Measurements from ENCODE around the gene MAP1B. TPM values are rescaled to one million over a fixed set of nuclear protein-coding genes. Genes with fewer than 3 reads are reported as not detected.

Gene MAP1B
- total and polyA plus RNA-seq, 9 of the 15 experiments (the other 6 are each of a cell fraction or from before 2014, with no cell fraction given) = 5.2 to 66.1 (median 17.3) TPM

DNA sequence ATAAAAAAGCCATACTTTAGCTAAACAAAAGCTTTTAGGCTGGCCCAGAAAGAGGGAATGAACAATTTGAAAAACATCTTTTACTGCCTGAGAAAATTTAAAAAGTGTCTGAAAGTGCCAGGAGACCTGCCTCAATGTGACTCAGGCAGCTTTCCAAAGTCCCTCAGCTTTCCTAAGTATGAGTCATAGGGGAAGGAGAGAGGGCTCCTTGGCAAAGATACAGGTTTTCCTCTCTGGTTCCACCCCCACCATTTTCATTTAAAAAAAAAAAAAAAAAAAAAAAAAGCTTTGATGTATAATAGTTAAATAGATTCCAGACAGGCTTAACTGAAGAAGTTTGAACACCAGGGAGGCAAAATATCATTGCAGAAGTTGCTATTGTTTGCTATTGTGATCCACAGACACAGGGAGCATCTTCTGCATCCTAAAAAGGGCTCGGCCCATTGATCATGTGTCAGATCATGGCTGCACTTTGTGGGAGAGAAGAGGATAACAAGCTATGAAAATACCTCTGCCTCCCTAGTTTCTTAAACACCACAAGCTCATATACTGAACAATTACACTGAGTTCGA lies 141.2 kb downstream of the MAP1B start (continued):
- TF ChIP-seq, protein P1, sequence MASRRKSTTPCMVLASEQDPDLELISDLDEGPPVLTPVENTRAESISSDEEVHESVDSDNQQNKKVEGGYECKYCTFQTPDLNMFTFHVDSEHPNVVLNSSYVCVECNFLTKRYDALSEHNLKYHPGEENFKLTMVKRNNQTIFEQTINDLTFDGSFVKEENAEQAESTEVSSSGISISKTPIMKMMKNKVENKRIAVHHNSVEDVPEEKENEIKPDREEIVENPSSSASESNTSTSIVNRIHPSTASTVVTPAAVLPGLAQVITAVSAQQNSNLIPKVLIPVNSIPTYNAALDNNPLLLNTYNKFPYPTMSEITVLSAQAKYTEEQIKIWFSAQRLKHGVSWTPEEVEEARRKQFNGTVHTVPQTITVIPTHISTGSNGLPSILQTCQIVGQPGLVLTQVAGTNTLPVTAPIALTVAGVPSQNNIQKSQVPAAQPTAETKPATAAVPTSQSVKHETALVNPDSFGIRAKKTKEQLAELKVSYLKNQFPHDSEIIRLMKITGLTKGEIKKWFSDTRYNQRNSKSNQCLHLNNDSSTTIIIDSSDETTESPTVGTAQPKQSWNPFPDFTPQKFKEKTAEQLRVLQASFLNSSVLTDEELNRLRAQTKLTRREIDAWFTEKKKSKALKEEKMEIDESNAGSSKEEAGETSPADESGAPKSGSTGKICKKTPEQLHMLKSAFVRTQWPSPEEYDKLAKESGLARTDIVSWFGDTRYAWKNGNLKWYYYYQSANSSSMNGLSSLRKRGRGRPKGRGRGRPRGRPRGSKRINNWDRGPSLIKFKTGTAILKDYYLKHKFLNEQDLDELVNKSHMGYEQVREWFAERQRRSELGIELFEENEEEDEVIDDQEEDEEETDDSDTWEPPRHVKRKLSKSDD (conservative IDR thresholded peaks at IDR 0.05; ENCODE audit: low read length) = no peak
- TF ChIP-seq, protein P2, sequence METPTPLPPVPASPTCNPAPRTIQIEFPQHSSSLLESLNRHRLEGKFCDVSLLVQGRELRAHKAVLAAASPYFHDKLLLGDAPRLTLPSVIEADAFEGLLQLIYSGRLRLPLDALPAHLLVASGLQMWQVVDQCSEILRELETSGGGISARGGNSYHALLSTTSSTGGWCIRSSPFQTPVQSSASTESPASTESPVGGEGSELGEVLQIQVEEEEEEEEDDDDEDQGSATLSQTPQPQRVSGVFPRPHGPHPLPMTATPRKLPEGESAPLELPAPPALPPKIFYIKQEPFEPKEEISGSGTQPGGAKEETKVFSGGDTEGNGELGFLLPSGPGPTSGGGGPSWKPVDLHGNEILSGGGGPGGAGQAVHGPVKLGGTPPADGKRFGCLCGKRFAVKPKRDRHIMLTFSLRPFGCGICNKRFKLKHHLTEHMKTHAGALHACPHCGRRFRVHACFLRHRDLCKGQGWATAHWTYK (CRISPR knock-in tag; IDR thresholded peaks at IDR 0.05) = no peak
- TF ChIP-seq, protein P3, sequence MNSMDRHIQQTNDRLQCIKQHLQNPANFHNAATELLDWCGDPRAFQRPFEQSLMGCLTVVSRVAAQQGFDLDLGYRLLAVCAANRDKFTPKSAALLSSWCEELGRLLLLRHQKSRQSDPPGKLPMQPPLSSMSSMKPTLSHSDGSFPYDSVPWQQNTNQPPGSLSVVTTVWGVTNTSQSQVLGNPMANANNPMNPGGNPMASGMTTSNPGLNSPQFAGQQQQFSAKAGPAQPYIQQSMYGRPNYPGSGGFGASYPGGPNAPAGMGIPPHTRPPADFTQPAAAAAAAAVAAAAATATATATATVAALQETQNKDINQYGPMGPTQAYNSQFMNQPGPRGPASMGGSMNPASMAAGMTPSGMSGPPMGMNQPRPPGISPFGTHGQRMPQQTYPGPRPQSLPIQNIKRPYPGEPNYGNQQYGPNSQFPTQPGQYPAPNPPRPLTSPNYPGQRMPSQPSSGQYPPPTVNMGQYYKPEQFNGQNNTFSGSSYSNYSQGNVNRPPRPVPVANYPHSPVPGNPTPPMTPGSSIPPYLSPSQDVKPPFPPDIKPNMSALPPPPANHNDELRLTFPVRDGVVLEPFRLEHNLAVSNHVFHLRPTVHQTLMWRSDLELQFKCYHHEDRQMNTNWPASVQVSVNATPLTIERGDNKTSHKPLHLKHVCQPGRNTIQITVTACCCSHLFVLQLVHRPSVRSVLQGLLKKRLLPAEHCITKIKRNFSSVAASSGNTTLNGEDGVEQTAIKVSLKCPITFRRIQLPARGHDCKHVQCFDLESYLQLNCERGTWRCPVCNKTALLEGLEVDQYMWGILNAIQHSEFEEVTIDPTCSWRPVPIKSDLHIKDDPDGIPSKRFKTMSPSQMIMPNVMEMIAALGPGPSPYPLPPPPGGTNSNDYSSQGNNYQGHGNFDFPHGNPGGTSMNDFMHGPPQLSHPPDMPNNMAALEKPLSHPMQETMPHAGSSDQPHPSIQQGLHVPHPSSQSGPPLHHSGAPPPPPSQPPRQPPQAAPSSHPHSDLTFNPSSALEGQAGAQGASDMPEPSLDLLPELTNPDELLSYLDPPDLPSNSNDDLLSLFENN (IDR thresholded peaks at IDR 0.05; ENCODE audit: low read depth in 2 of 2, low read length in 2 of 2) = no peak
- TF ChIP-seq NEUROD1 (IDR thresholded peaks at IDR 0.05; ENCODE audit: borderline replicate concordance, low read depth, low read length, partially characterized antibody) (no peak), MYBL2 (IDR thresholded peaks at IDR 0.05; ENCODE audit: low read depth) (no peak), MYBL2 (CRISPR knock-in tag; IDR thresholded peaks at IDR 0.05; ENCODE audit: borderline replicate concordance) (no peak), GABPB2 (CRISPR knock-in tag; conservative IDR thresholded peaks at IDR 0.05) (no peak), MCM5 (IDR thresholded peaks at IDR 0.05; ENCODE audit: low read depth) (no peak), PYGO2 (tag; IDR thresholded peaks at IDR 0.05) (no peak), KLF6 (CRISPR knock-in tag; IDR thresholded peaks at IDR 0.05; ENCODE audit: borderline replicate concordance) (no peak), ZNF134 (CRISPR knock-in tag; conservative IDR thresholded peaks at IDR 0.05) (no peak), MEF2D (tag; conservative IDR thresholded peaks at IDR 0.05; ENCODE audit: low read depth) (no peak)
- TF ChIP-seq, protein P4, sequence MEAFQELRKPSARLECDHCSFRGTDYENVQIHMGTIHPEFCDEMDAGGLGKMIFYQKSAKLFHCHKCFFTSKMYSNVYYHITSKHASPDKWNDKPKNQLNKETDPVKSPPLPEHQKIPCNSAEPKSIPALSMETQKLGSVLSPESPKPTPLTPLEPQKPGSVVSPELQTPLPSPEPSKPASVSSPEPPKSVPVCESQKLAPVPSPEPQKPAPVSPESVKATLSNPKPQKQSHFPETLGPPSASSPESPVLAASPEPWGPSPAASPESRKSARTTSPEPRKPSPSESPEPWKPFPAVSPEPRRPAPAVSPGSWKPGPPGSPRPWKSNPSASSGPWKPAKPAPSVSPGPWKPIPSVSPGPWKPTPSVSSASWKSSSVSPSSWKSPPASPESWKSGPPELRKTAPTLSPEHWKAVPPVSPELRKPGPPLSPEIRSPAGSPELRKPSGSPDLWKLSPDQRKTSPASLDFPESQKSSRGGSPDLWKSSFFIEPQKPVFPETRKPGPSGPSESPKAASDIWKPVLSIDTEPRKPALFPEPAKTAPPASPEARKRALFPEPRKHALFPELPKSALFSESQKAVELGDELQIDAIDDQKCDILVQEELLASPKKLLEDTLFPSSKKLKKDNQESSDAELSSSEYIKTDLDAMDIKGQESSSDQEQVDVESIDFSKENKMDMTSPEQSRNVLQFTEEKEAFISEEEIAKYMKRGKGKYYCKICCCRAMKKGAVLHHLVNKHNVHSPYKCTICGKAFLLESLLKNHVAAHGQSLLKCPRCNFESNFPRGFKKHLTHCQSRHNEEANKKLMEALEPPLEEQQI (IDR thresholded peaks at IDR 0.05) = no peak
- TF ChIP-seq, protein P5, sequence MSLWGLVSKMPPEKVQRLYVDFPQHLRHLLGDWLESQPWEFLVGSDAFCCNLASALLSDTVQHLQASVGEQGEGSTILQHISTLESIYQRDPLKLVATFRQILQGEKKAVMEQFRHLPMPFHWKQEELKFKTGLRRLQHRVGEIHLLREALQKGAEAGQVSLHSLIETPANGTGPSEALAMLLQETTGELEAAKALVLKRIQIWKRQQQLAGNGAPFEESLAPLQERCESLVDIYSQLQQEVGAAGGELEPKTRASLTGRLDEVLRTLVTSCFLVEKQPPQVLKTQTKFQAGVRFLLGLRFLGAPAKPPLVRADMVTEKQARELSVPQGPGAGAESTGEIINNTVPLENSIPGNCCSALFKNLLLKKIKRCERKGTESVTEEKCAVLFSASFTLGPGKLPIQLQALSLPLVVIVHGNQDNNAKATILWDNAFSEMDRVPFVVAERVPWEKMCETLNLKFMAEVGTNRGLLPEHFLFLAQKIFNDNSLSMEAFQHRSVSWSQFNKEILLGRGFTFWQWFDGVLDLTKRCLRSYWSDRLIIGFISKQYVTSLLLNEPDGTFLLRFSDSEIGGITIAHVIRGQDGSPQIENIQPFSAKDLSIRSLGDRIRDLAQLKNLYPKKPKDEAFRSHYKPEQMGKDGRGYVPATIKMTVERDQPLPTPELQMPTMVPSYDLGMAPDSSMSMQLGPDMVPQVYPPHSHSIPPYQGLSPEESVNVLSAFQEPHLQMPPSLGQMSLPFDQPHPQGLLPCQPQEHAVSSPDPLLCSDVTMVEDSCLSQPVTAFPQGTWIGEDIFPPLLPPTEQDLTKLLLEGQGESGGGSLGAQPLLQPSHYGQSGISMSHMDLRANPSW (CRISPR knock-in tag; IDR thresholded peaks at IDR 0.05) = no peak

All from K562 (cell line).